NCI-H1092 (cell line): Measurements from ENCODE around the gene SLC44A2.
A peak's percentile ranks its signal among the peaks of the same experiment; 100 is the strongest.
"Not testable (repeated sequence)": the region's sequence is repeated elsewhere in the genome, so short reads cannot be mapped to it uniquely, and the experiment has no call there.

Experiments used
- DNase-seq: peaks from one replicate; lab custom pipeline; 2025; lab: John Stamatoyannopoulos, UW

The SLC44A2 gene

GRCh38 chr19:10651851-10652250 is 26.5 kb downstream of the SLC44A2 start:
- DNase-seq = no peak

- DNase-seq = no peak
Observed at GRCh38 chr19:10653482-10653731, 28.1 kb downstream of the SLC44A2 start.

- peak; percentile 100 for DNase-seq
Observed at GRCh38 chr19:10653732-10654609, 28.6 kb downstream of the SLC44A2 start, which contains the start of gene ILF3. TSS of gene ILF3 (plus strand) at chr19:10654346. CDS start at chr19:10670606, 16,260 bp downstream.

- peak; percentile 75 for DNase-seq
Observed at GRCh38 chr19:10654610-10655456, 29.5 kb downstream of the SLC44A2 start.

GRCh38 chr19:10655457-10656312 is 30.3 kb downstream of the SLC44A2 start:
- no peak for DNase-seq

GRCh38 chr19:10660346-10660745 is 35.0 kb downstream of the SLC44A2 start:
- no peak for DNase-seq

GRCh38 chr19:10661946-10662345 is 36.6 kb downstream of the SLC44A2 start:
- no peak for DNase-seq

- no peak for DNase-seq
Observed at GRCh38 chr19:10662384-10663251, 37.3 kb downstream of the SLC44A2 start.

- DNase-seq = not testable (repeated sequence)
Observed at GRCh38 chr19:10663252-10663563, 37.9 kb downstream of the SLC44A2 start.

GRCh38 chr19:10667867-10668266 is 42.5 kb downstream of the SLC44A2 start:
- no peak for DNase-seq

GRCh38 chr19:10669246-10669645 is 43.9 kb downstream of the SLC44A2 start:
- DNase-seq = no peak

- no peak for DNase-seq
Observed at GRCh38 chr19:10670182-10670581, 44.8 kb downstream of the SLC44A2 start.

GRCh38 chr19:10670876-10671804 is 45.8 kb downstream of the SLC44A2 start:
- DNase-seq = no peak

GRCh38 chr19:10671922-10672321 is 46.6 kb downstream of the SLC44A2 start:
- not testable (repeated sequence) for DNase-seq

- DNase-seq = not testable (repeated sequence)
Observed at GRCh38 chr19:10675214-10675613, 49.9 kb downstream of the SLC44A2 start.

GRCh38 chr19:10677751-10678150 is 52.4 kb downstream of the SLC44A2 start:
- no peak for DNase-seq

- no peak for DNase-seq
Observed at GRCh38 chr19:10678813-10679212, 53.5 kb downstream of the SLC44A2 start.

GRCh38 chr19:10679743-10680142 is 54.4 kb downstream of the SLC44A2 start:
- DNase-seq = no peak

GRCh38 chr19:10680545-10681135 is 55.3 kb downstream of the SLC44A2 start:
- DNase-seq = no peak

- no peak for DNase-seq
Observed at GRCh38 chr19:10681658-10682057, 56.3 kb downstream of the SLC44A2 start.
